ENCODE results near the gene COBLL1.

COBLL1 gene

GRCh38 chr2:164821338-164821737, 20.3 kb downstream of the COBLL1 start:
- DNase-seq = no peak

- DNase-seq = no peak
Observed at GRCh38 chr2:164818149-164819136, 23.2 kb downstream of the COBLL1 start.

DNA sequence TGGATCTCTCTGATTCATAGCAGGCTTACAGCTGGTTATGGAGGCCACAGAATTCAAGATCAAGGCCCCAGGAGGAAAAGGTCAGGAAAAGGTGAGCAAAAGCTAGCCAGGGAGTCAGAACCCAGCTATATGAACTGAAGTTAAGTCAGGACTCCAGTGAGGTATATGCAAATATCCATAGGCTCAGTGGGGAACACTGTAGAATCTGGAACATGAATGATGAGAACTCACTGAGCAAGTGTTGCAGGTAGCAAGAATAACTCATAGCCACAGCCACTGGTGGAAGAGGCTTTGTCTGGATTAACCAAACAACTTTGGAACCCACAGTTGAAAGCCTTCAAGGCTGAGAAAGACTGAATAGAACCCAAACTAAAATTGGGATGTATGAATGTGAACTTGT, 24.7 kb downstream of the COBLL1 start:
- no peak for DNase-seq

DNA sequence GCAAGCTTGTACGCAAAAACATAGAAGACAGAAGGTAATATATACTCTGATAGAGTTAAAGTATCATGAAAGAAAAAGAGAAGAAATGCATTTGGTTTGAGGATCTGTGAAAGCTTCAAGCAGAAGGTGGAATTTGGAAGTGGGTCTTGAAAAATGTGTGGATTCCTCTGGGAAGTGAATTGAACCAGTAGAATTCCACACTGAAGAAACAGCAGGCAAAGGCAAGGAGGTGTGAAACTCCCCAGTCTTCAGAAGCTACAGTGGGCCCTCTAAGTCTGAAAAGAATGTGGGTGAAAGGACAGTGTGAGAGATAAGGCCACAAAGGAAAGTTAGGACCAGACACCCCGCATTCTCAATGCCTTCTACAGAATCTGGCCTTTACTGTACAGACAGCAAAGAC, 25.6 kb downstream of the COBLL1 start:
- no peak for DNase-seq

DNA sequence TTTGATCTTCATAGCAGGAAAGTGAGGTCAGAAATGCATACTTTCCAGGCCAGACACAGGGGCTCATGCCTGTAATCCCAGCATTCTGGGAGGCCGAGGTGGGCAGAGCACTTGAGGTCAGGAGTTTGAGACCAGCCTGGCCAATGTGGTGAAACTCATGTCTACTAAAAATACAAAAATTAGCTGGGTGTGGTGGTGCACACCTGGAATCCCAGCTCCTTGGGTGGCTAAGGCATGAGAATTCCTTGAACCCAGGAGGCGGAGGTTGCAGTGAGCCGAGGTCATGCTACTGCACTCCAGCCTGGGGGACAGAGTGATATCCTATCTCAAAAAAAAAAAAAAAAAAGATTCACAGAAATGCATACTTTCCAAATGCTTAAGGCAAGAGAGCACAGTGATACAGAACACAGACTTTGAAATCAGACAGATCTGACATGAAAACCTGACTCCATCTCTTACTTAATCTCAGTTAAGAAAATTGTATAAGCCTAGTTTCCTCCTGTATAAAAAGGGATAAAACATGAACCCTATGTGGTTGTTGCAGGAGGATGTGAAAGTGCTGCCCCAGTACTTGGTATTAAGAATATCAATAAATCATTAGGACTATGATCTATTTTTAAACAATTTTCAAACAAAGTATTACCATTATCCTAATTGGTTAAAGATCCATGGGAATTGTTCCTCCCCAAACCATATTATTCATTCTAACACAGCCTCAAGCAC, 26.4 kb downstream of the COBLL1 start:
- DNase-seq = no peak

DNA sequence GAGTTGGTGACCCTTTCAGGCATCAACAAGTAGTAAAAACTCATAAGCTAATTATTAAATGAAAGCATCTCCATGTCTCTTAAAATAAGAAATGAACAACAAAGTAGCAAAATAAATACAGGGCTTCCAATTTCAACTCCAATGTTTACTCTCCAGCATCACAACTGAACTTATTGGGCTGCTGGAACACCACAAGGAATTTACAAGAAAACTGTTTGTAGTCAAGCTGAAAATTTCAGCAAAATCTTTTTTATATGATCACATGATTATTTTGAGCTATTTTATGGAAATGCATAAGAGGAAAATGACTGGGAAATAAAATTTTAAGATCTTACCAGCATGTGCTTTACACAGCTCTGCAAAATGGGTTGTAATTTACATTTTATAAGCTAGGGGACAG, 28.1 kb downstream of the COBLL1 start:
- no peak for DNase-seq

GRCh38 chr2:164812378-164812777, 29.2 kb downstream of the COBLL1 start:
- no peak for DNase-seq

DNA sequence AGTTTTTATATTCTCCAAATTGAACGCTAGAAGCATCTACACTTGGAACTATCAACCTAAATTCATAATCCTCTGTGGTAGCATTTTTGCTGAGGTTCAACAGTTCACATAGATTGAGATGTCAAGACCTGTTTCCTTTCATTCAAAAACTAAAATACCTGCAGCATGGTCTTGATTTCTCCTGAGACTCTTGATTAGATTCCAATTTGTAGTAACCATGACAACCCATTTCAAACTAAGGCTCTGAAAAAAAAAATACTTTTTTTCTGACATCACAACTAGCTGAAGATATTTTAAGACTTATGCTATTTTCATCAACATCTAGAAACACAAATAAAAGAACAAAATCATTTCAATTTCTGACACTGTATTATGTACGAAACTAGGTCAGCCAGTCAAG, 29.8 kb downstream of the COBLL1 start:
- no peak for DNase-seq

DNA sequence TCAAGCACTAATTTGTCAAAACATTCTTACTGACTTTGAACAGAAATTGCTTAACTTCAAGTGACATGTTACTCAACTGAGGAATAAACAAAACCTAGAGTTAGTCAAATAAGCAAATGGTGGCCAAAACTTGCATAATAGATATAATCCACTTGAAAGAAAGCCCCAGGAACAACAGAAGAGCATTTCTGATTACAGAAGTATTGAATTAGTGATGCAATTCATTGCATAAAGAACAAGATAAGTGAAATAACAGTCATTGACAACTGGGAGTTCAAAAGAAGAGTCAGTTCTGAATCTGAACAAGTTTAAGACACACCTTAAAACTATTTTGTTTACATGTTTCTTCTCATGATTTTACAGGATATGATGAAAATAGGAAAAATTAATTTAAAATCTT, 30.8 kb downstream of the COBLL1 start:
- peak in 2 of 4 experiments; percentile 23 to 44 for DNase-seq

DNA sequence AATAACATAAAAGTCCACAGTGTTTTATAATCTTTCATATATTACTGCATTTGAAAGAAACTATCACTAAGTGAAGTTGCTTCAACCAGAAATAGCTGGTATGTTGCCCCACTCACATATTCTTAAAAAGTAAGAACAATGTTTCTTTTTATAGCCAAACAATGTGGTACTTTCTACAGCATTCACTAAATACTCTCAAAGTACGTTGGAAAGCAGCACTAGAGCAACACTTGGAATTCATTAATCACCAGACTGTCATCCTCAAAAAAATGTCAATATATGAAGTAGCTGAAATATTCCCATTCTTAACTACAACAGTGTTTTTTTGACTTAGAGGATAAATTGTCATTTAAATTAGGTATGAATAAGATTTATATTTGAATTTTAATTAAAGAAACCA, 32.8 kb downstream of the COBLL1 start:
- no peak for DNase-seq

- no peak for DNase-seq
Observed at GRCh38 chr2:164803776-164804466, 37.7 kb downstream of the COBLL1 start.

DNA sequence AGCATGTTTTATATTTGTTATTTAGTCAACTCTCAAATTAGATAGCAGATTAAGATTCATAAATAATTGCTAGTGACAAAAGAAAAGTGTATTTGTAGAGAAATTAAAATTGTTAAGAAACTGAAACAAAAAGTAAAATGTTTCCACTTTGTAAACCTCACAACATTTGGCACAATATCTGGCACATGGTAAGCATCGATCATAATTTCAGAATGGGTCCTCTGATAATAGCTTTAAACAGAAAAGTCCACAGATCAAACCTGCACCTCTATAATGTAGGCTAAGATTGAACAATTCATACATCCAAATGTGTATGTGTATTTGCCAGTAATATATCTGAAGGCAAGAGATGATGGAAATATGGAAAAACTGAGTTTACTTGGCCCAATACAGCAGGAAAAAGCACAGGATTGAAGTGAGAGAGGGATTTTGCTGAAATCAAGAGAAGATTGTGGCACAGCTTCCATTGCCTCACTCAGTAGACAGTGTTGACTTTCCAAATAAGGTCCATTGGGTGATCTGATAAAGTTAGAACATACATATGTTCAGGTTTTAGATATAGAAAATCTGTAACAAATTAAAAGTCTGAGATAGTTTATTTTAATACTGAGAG, 39.4 kb downstream of the COBLL1 start:
- DNase-seq = no peak

GRCh38 chr2:164800572-164800971, 41.1 kb downstream of the COBLL1 start:
- DNase-seq = no peak

GRCh38 chr2:164797627-164798026, 44.0 kb downstream of the COBLL1 start:
- DNase-seq = no peak

DNA sequence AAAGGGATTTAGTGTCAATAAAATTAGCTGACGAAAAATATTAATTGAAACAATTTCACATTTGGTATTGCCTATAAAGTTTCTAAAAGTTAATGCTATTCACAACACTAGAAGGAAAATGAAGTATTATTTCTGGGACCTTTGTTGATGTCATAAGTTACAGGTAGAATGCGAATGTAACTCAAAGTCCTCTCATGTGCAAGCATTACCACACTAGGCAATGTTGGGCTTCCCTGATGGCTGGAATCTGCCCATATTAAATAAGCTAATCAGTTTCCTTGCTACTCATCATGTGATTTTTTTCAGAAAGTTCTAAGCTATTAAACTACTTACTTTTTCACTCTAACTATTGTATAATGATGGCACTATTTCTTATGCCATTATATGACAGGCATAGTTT, 44.6 kb downstream of the COBLL1 start:
- DNase-seq = no peak

- DNase-seq = no peak
Observed at GRCh38 chr2:164794432-164795231, 47.0 kb downstream of the COBLL1 start.

DNA sequence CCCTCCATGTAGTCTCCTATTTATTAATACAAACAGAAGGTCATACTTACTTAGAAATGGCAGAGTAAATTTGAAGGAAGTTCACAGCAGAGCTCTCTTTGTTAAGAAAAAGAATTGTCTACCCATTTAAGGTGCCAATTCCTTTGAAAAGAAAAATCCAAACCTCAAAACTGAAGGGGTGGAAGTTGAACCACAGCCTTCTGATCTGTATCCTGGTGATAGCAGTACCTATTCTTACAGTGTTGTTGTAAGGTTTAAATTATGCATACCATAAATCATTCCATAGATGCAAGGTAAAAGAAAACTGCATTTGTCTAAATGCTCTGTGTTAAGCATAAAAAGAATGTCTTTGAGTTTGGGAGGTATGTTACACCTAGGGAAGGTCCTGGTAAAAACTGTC, 47.6 kb downstream of the COBLL1 start:
- DNase-seq = no peak

GRCh38 chr2:164793529-164793928, 48.1 kb downstream of the COBLL1 start:
- no peak for DNase-seq

- DNase-seq = no peak
Observed at GRCh38 chr2:164792316-164793170, 49.1 kb downstream of the COBLL1 start.

- DNase-seq = no peak
Observed at GRCh38 chr2:164789968-164790367, 51.7 kb downstream of the COBLL1 start.

DNA sequence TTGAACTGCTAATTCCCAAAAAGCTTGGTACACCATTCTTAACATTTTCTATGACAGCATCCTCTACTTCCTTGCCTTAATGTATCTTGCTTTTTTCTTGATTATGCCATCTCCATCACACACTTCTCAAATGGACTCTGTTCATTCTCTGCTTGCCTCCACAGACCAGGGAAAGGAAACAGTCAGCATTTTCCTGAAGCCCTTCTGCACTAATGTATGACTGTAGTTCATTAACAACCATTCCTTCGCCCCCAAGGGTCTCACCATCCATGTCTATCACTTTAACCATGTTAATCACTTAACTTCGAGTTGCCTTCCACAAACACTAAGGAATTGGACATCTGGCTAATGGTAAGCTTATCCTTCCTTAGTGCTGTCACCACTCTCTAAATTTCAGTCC, 54.8 kb downstream of the COBLL1 start:
- DNase-seq = no peak
